ENCODE measurements around the gene MS4A4A.

Gene MS4A4A

GRCh38 chr11:60280412-60280811 lies at the start of gene MS4A4A:
Gene MS4A4A (plus strand): TSS chr11:60280666. CDS start chr11:60280676, 10 bp downstream.
- H3K9ac ChIP-seq (ENCODE audit: low read depth, low read length): no peak within 1 kb of the TSS
- H3K9me3 ChIP-seq (ENCODE audit: control insufficient read depth, insufficient read depth, low read length): no peaks in the 10 kb centered on the region; the same call in 1 of the 2 replicates
- H3K36me3 ChIP-seq (ENCODE audit: insufficient read depth, low read length): no peaks in the 10 kb centered on the region
- H3K4me1 ChIP-seq (ENCODE audit: insufficient read depth, low read length): no peaks in the 10 kb centered on the region

- H3K9ac ChIP-seq (ENCODE audit: low read depth, low read length): no peak overlapping the region
- no peaks in the 10 kb centered on the region for H3K4me1 ChIP-seq (ENCODE audit: insufficient read depth, low read length)
- no peaks in the 10 kb centered on the region for H3K9me3 ChIP-seq (ENCODE audit: control insufficient read depth, insufficient read depth, low read length)
- H3K36me3 ChIP-seq (ENCODE audit: insufficient read depth, low read length): no peaks in the 10 kb centered on the region
Observed at GRCh38 chr11:60230681-60231080, 49.8 kb upstream of the MS4A4A start.

- no peaks in the 10 kb centered on the region for H3K9me3 ChIP-seq (ENCODE audit: control insufficient read depth, insufficient read depth, low read length)
Observed at GRCh38 chr11:60235321-60235720, 45.1 kb upstream of the MS4A4A start.

GRCh38 chr11:60240662-60241061 lies 39.8 kb upstream of the MS4A4A start:
- Histone ChIP-seq H3K36me3 (ENCODE audit: insufficient read depth, low read length) (no peaks in the 10 kb centered on the region), H3K9me3 (ENCODE audit: control insufficient read depth, insufficient read depth, low read length) (no peaks in the 10 kb centered on the region), H3K4me1 (ENCODE audit: insufficient read depth, low read length) (no peaks in the 10 kb centered on the region), H3K9ac (ENCODE audit: low read depth, low read length) (no peak overlapping the region)

More at GRCh38 chr11:60235321-60235720, 45.1 kb upstream of the MS4A4A start:
- Histone ChIP-seq H3K4me1 (ENCODE audit: insufficient read depth, low read length) (no peaks in the 10 kb centered on the region), H3K9ac (ENCODE audit: low read depth, low read length) (no peak overlapping the region), H3K36me3 (ENCODE audit: insufficient read depth, low read length) (no peaks in the 10 kb centered on the region)

GRCh38 chr11:60241786-60242185 lies 38.7 kb upstream of the MS4A4A start:
- H3K9me3 ChIP-seq (ENCODE audit: control insufficient read depth, insufficient read depth, low read length): no peaks in the 10 kb centered on the region
- H3K36me3 ChIP-seq (ENCODE audit: insufficient read depth, low read length): no peaks in the 10 kb centered on the region
- H3K9ac ChIP-seq (ENCODE audit: low read depth, low read length): no peak overlapping the region
- H3K4me1 ChIP-seq (ENCODE audit: insufficient read depth, low read length): no peaks in the 10 kb centered on the region

GRCh38 chr11:60242740-60243239 lies 37.7 kb upstream of the MS4A4A start, which contains the start of gene MS4A4E:
Gene MS4A4E (minus strand): TSS chr11:60243137. CDS start chr11:60230055, 13,082 bp downstream.
- Histone ChIP-seq H3K4me1 (ENCODE audit: insufficient read depth, low read length) (no peaks in the 10 kb centered on the region), H3K9me3 (ENCODE audit: control insufficient read depth, insufficient read depth, low read length) (no peaks in the 10 kb centered on the region), H3K36me3 (ENCODE audit: insufficient read depth, low read length) (no peaks in the 10 kb centered on the region), H3K9ac (ENCODE audit: low read depth, low read length) (no peak within 1 kb of the TSS)

- Histone ChIP-seq H3K36me3 (ENCODE audit: insufficient read depth, low read length) (no peaks in the 10 kb centered on the region), H3K4me1 (ENCODE audit: insufficient read depth, low read length) (no peaks in the 10 kb centered on the region), H3K9ac (ENCODE audit: low read depth, low read length) (no peak overlapping the region), H3K9me3 (ENCODE audit: control insufficient read depth, insufficient read depth, low read length) (no peaks in the 10 kb centered on the region)
Observed at GRCh38 chr11:60251485-60252212, 28.8 kb upstream of the MS4A4A start.

GRCh38 chr11:60252213-60253108 lies 28.0 kb upstream of the MS4A4A start:
- Histone ChIP-seq H3K36me3 (ENCODE audit: insufficient read depth, low read length) (no peaks in the 10 kb centered on the region), H3K9ac (ENCODE audit: low read depth, low read length) (no peak overlapping the region), H3K4me1 (ENCODE audit: insufficient read depth, low read length) (no peaks in the 10 kb centered on the region), H3K9me3 (ENCODE audit: control insufficient read depth, insufficient read depth, low read length) (no peaks in the 10 kb centered on the region)

- H3K4me1 ChIP-seq (ENCODE audit: insufficient read depth, low read length): no peaks in the 10 kb centered on the region
- H3K9ac ChIP-seq (ENCODE audit: low read depth, low read length): no peak overlapping the region
- H3K9me3 ChIP-seq (ENCODE audit: control insufficient read depth, insufficient read depth, low read length): no peaks in the 10 kb centered on the region
- no peaks in the 10 kb centered on the region for H3K36me3 ChIP-seq (ENCODE audit: insufficient read depth, low read length)
Observed at GRCh38 chr11:60257956-60258722, 22.3 kb upstream of the MS4A4A start.

GRCh38 chr11:60261014-60261413 lies 19.5 kb upstream of the MS4A4A start:
- H3K9ac ChIP-seq (ENCODE audit: low read depth, low read length): no peak overlapping the region
- no peaks in the 10 kb centered on the region for H3K36me3 ChIP-seq (ENCODE audit: insufficient read depth, low read length)
- H3K4me1 ChIP-seq (ENCODE audit: insufficient read depth, low read length): no peaks in the 10 kb centered on the region
- H3K9me3 ChIP-seq (ENCODE audit: control insufficient read depth, insufficient read depth, low read length): no peaks in the 10 kb centered on the region

GRCh38 chr11:60263402-60263801 lies 17.1 kb upstream of the MS4A4A start:
- Histone ChIP-seq H3K9me3 (ENCODE audit: control insufficient read depth, insufficient read depth, low read length) (no peaks in the 10 kb centered on the region), H3K36me3 (ENCODE audit: insufficient read depth, low read length) (no peaks in the 10 kb centered on the region), H3K4me1 (ENCODE audit: insufficient read depth, low read length) (no peaks in the 10 kb centered on the region), H3K9ac (ENCODE audit: low read depth, low read length) (no peak overlapping the region)

- H3K4me1 ChIP-seq (ENCODE audit: insufficient read depth, low read length): no peaks in the 10 kb centered on the region
Observed at GRCh38 chr11:60264644-60265043, 15.8 kb upstream of the MS4A4A start.

GRCh38 chr11:60265373-60266214 lies 14.9 kb upstream of the MS4A4A start:
- Histone ChIP-seq H3K36me3 (ENCODE audit: insufficient read depth, low read length) (no peaks in the 10 kb centered on the region), H3K4me1 (ENCODE audit: insufficient read depth, low read length) (no peaks in the 10 kb centered on the region), H3K9me3 (ENCODE audit: control insufficient read depth, insufficient read depth, low read length) (no peaks in the 10 kb centered on the region), H3K9ac (ENCODE audit: low read depth, low read length) (no peak overlapping the region)

More at GRCh38 chr11:60264644-60265043, 15.8 kb upstream of the MS4A4A start:
- Histone ChIP-seq H3K9me3 (ENCODE audit: control insufficient read depth, insufficient read depth, low read length) (no peaks in the 10 kb centered on the region), H3K36me3 (ENCODE audit: insufficient read depth, low read length) (no peaks in the 10 kb centered on the region), H3K9ac (ENCODE audit: low read depth, low read length) (no peak overlapping the region)
